Mesenchymal stem cell (in vitro differentiated cells and primary cell): Measurements from ENCODE around the gene ZDHHC18.

ENCODE experiments used
- DNase-seq: peaks from one replicate; pipeline ENCODE4 v3.0.0-alpha.2; 2013
- H2AFZ ChIP-seq: one replicate; pipeline ENCODE4 v1.6.1; 2013; ENCODE audit warnings: low read depth, mild to moderate bottlenecking, control low read depth, inconsistent platforms, low read length, moderate library complexity
- H2AK5ac ChIP-seq: 2 replicates; pipeline ENCODE4 v1.6.1; 2013; ENCODE audit warnings: low read length, moderate library complexity, mild to moderate bottlenecking, inconsistent platforms; ENCODE audit not compliant: severe bottlenecking
- H2BK120ac ChIP-seq: one replicate; pipeline ENCODE4 v1.6.1; 2013; ENCODE audit warnings: low read depth, mild to moderate bottlenecking, inconsistent platforms, low read length, moderate library complexity
- H2BK12ac ChIP-seq, 2 experiments: one replicate each; pipeline ENCODE4 v1.6.1; 2013; ENCODE audit warnings: inconsistent platforms in 2 of 2, low read length in 2 of 2, mild to moderate bottlenecking in 2 of 2, moderate library complexity in 2 of 2, control low read depth in 1 of 2
- H2BK15ac ChIP-seq: one replicate; pipeline ENCODE4 v1.6.1; 2013; ENCODE audit warnings: mild to moderate bottlenecking, low read depth, inconsistent platforms; ENCODE audit not compliant: poor library complexity, severe bottlenecking
- H2BK5ac ChIP-seq: 2 replicates; pipeline ENCODE4 v1.6.1; 2013; ENCODE audit warnings: low read depth, mild to moderate bottlenecking, low read length, control low read depth, inconsistent platforms; ENCODE audit not compliant: poor library complexity, severe bottlenecking
- H3K14ac ChIP-seq, 2 experiments: one replicate each; pipeline ENCODE4 v1.6.1; 2013; ENCODE audit warnings: inconsistent platforms in 2 of 2, low read length in 2 of 2, control low read depth in 1 of 2, mild to moderate bottlenecking in 1 of 2, moderate library complexity in 1 of 2
- H3K18ac ChIP-seq, 2 experiments: one replicate each; pipeline ENCODE4 v1.6.1; 2013; ENCODE audit warnings: inconsistent platforms in 2 of 2, low read length in 2 of 2, control low read depth in 1 of 2, low read depth in 1 of 2, mild to moderate bottlenecking in 1 of 2
- H3K23ac ChIP-seq, 2 experiments: one replicate each; pipeline ENCODE4 v1.6.1; 2013; ENCODE audit warnings: inconsistent platforms in 2 of 2, low read length in 2 of 2, mild to moderate bottlenecking in 2 of 2, moderate library complexity in 2 of 2, control low read depth in 1 of 2
- H3K27ac ChIP-seq: 2 replicates; pipeline ENCODE4 v1.5.1; 2013; ENCODE audit warnings: mild to moderate bottlenecking, moderate library complexity, low read length, control low read depth, inconsistent platforms; ENCODE audit not compliant: poor library complexity, severe bottlenecking
- H3K27me3 ChIP-seq, 2 experiments: 2 replicates each; pipeline versions ENCODE4 v1.6.1 to v1.7.0; 2013; ENCODE audit warnings: low read length in 2 of 2, mild to moderate bottlenecking in 2 of 2, moderate library complexity in 2 of 2, control low read depth in 1 of 2, inconsistent platforms in 1 of 2; ENCODE audit not compliant: control insufficient read depth in 1 of 2, insufficient read depth in 1 of 2
- H3K36me3 ChIP-seq, 2 experiments: 2 replicates each; pipeline versions ENCODE4 v1.6.1 to v1.7.0; 2013; ENCODE audit warnings: low read length in 2 of 2, control low read depth in 1 of 2, inconsistent platforms in 1 of 2, low read depth in 1 of 2, mild to moderate bottlenecking in 1 of 2; ENCODE audit not compliant: insufficient read depth in 2 of 2, control insufficient read depth in 1 of 2
- H3K4ac ChIP-seq, 2 experiments: one replicate each; pipeline ENCODE4 v1.6.1; 2013; ENCODE audit warnings: inconsistent platforms in 2 of 2, low read length in 2 of 2, mild to moderate bottlenecking in 2 of 2, moderate library complexity in 2 of 2, control low read depth in 1 of 2, low read depth in 1 of 2
- H3K4me1 ChIP-seq: 2 replicates; pipeline ENCODE4 v1.6.1; 2013; ENCODE audit warnings: low read depth, low read length, control low read depth; ENCODE audit not compliant: control insufficient read depth, insufficient read depth
- H3K4me2 ChIP-seq: 2 replicates; pipeline ENCODE4 v1.6.1; 2013; ENCODE audit warnings: low read length, mild to moderate bottlenecking, inconsistent platforms; ENCODE audit not compliant: poor library complexity, severe bottlenecking
- H3K4me3 ChIP-seq, 2 experiments: 2 replicates each; pipeline versions ENCODE4 v1.5.1 to v1.7.0; 2013; ENCODE audit warnings: low read length in 2 of 2, mild to moderate bottlenecking in 2 of 2, control low read depth in 1 of 2, low read depth in 1 of 2; ENCODE audit not compliant: insufficient read depth in 1 of 2
- H3K79me1 ChIP-seq: replicated peaks from 2 replicates; pipeline ENCODE4 v1.6.1; 2013; ENCODE audit warnings: mild to moderate bottlenecking, control low read depth, low read length, inconsistent platforms; ENCODE audit not compliant: poor library complexity, severe bottlenecking
- H3K9ac ChIP-seq: 2 replicates; pipeline ENCODE4 v1.7.0; 2013; ENCODE audit warnings: mild to moderate bottlenecking, low read length, moderate library complexity
- H3K9me3 ChIP-seq: 2 replicates; pipeline ENCODE4 v1.7.0; 2013; ENCODE audit warnings: mild to moderate bottlenecking, low read length; ENCODE audit not compliant: control insufficient read depth
- H4K8ac ChIP-seq: one replicate; pipeline ENCODE4 v1.6.1; 2013; ENCODE audit warnings: inconsistent platforms, mild to moderate bottlenecking, low read length, moderate library complexity
- H4K91ac ChIP-seq: one replicate; pipeline ENCODE4 v1.6.1; 2013; ENCODE audit warnings: mild to moderate bottlenecking, low read length, inconsistent platforms
- WGBS: methylation state at CpG from one replicate; pipeline ENCODE4 v1.1.7; 2013; ENCODE audit warnings: mixed read lengths; 5-methylcytosine and 5-hydroxymethylcytosine counted together

ZDHHC18 gene

DNA sequence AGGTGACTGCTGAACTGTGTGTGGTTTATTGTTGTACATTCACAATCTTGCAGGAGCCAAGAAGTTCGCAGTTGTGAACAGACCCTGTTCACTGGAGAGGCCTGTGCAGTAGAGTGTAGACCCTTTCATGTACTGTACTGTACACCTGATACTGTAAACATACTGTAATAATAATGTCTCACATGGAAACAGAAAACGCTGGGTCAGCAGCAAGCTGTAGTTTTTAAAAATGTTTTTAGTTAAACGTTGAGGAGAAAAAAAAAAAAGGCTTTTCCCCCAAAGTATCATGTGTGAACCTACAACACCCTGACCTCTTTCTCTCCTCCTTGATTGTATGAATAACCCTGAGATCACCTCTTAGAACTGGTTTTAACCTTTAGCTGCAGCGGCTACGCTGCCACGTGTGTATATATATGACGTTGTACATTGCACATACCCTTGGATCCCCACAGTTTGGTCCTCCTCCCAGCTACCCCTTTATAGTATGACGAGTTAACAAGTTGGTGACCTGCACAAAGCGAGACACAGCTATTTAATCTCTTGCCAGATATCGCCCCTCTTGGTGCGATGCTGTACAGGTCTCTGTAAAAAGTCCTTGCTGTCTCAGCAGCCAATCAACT lies 45.2 kb upstream of the ZDHHC18 start:
- DNase-seq: no peak
- H3K9me3 ChIP-seq: no peaks in the 10 kb centered on the region
- H4K8ac ChIP-seq: no peak overlapping the region
- H3K9ac ChIP-seq: no peak overlapping the region
- H3K36me3 ChIP-seq: peaks cover 40 to 71% of the 10 kb centered on the region in 2 experiments
- H3K4me3 ChIP-seq: no peak overlapping the region
- no peak overlapping the region for H2AK5ac ChIP-seq
- H2AFZ ChIP-seq: no peak overlapping the region
- peaks cover 26% of the 10 kb centered on the region for H3K79me1 ChIP-seq
- no peak overlapping the region for H3K27ac ChIP-seq
- H2BK15ac ChIP-seq: no peak overlapping the region
- H3K4me2 ChIP-seq: no peak overlapping the region
- no peak overlapping the region for H2BK5ac ChIP-seq
- WGBS: 93% methylated on average over 10 of the region's 11 CpGs
- no peak overlapping the region for H3K23ac ChIP-seq
- H4K91ac ChIP-seq: no peak overlapping the region
- H3K18ac ChIP-seq: no peak overlapping the region
- H3K14ac ChIP-seq: no peak overlapping the region
- H2BK120ac ChIP-seq: no peak overlapping the region
- no peak overlapping the region for H2BK12ac ChIP-seq
- no peaks in the 10 kb centered on the region for H3K27me3 ChIP-seq
- no peak overlapping the region for H3K4ac ChIP-seq
- H3K4me1 ChIP-seq: peaks cover 10% of the 10 kb centered on the region

DNA sequence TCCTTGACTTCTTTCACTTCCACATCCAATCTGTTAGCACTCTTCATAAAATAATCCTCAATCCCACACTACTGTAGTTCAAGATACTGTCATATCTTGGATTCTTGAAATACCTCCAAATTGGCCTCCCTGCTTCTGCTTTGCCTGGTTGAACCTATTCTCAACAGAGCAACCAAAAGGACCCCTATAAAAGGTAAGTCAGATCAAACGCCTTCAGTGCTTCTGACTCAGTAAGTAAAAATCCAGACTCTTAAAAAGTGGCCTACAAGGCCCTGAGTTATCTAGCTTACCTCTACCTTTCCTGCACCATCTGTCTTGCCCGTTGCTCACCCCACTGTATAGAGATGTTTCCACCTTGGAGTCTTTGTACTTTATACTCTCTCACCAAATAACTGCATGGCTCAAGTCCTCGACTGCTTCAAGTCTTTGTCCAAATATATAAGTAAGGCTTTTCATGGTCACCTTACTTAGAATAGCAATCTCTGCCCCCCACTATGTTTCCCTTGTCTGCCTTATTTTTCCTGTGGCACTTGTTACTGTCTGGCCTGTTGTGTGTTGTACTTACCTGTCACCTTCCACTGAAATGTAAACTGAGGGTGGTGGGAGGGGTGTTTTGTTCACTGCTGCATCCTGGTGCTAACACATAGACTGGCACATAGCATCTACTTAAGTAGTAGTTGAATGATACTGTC lies 43.8 kb upstream of the ZDHHC18 start:
- no peak for DNase-seq
- Histone ChIP-seq H3K79me1 (peaks cover 21% of the 10 kb centered on the region), H3K9ac (peak overlapping the region; percentile 15), H3K18ac (no peak overlapping the region), H3K4me3 (no peak overlapping the region), H2BK15ac (no peak overlapping the region), H3K4me2 (no peak overlapping the region), H3K36me3 (peaks cover 32 to 60% of the 10 kb centered on the region in 2 experiments), H3K4ac (no peak overlapping the region), H3K27ac (no peak overlapping the region), H2BK5ac (no peak overlapping the region), H2BK12ac (no peak overlapping the region), H4K91ac (no peak overlapping the region), H3K14ac (no peak overlapping the region), H3K27me3 (no peaks in the 10 kb centered on the region), H2AK5ac (no peak overlapping the region), H3K23ac (no peak overlapping the region), H2BK120ac (no peak overlapping the region), H3K4me1 (peaks cover 15% of the 10 kb centered on the region), H2AFZ (no peak overlapping the region), H4K8ac (no peak overlapping the region), H3K9me3 (no peaks in the 10 kb centered on the region)
- 91% methylated on average over 3 of the region's 3 CpGs for WGBS

DNA sequence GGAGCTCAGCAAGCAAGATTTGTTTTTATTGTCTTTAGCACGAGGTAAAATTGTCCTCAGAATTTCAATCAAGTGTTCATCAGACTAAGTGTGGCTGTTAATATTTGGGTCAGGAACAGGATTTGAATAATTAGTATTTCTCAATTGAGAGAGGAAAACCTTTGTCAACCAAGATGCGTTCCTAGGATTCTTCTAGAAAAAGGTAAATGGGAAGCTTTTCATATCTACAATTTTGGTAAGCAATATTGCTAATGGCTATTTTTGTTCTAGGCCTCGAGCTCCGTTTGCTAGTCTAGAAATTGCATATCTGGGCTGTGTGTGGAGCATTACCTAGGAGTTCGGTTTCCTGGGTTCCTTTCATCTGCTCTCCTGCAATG lies 42.9 kb upstream of the ZDHHC18 start:
- no peak overlapping the region for H3K23ac ChIP-seq
- no peak overlapping the region for H3K18ac ChIP-seq
- H3K36me3 ChIP-seq: peaks cover 23 to 52% of the 10 kb centered on the region in 2 experiments
- peaks cover 24% of the 10 kb centered on the region for H3K79me1 ChIP-seq
- no peaks in the 10 kb centered on the region for H3K27me3 ChIP-seq
- no peak overlapping the region for H2BK120ac ChIP-seq
- no peak overlapping the region for H4K8ac ChIP-seq
- no peaks in the 10 kb centered on the region for H3K9me3 ChIP-seq
- no peak overlapping the region for H2AK5ac ChIP-seq
- peak overlapping the region; percentile 34 for H3K9ac ChIP-seq
- no peak overlapping the region for H2BK15ac ChIP-seq
- peak overlapping the region; percentile 26 for H3K27ac ChIP-seq
- 96% methylated on average over 5 of the region's 5 CpGs for WGBS
- H2AFZ ChIP-seq: no peak overlapping the region
- H2BK5ac ChIP-seq: no peak overlapping the region
- H2BK12ac ChIP-seq: no peak overlapping the region
- no peak overlapping the region for H3K4me3 ChIP-seq
- H3K14ac ChIP-seq: no peak overlapping the region
- H3K4me2 ChIP-seq: no peak overlapping the region
- no peak for DNase-seq
- H3K4me1 ChIP-seq: peaks cover 20% of the 10 kb centered on the region
- no peak overlapping the region for H4K91ac ChIP-seq
- H3K4ac ChIP-seq: no peak overlapping the region

DNA sequence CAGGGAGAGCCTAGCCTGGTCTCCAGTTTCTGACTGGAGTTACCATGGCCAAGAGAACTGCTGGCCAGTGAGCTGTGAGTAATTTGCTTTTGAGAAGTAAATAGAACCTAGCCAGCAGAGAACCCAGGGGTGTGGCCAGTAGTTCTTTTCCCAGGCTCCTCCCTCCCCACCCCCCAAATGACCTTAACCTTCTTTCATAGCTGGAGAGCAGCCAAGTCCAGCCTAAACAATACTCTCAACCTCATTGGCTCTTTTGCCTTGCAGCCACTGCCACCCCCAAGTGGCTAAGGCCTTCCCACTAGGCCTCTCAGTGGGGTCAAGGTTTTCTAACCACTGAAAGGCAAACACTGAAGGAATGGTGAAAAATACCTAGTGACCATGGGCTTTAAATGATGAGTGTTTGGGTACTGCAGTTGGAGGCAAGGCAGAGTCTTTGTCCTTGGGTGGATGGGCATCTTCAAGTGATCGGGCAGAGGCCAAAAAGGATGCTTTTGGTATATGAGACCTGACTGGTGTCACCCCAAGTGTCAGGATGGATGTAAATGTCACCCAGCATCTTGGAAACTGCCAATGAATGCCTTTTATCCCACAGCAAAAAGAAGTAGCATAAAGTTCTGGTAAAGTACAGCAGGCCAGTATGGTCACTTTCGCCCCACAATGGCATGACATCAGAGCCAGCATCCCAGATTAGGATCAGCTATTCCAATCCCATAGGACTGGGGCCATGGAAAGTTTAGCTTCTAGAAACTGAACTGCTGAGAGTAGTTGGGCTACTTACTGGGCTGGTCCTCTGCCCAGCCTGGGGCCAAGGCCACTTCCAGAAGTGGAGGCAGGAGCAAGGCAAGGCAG lies 42.2 kb upstream of the ZDHHC18 start:
- H2BK15ac ChIP-seq: no peak overlapping the region
- H3K79me1 ChIP-seq: peaks cover 20% of the 10 kb centered on the region
- H3K23ac ChIP-seq: no peak overlapping the region
- H3K9me3 ChIP-seq: no peaks in the 10 kb centered on the region
- peak overlapping the region in 1 of 2 experiments; percentile 54 for H3K18ac ChIP-seq
- WGBS: 96% methylated on average over 2 of the region's 2 CpGs
- no peak overlapping the region for H4K8ac ChIP-seq
- no peak overlapping the region for H3K9ac ChIP-seq
- no peak overlapping the region for H3K4me2 ChIP-seq
- peak overlapping the region in 1 of 2 experiments; percentile 0 for H3K4ac ChIP-seq
- no peak overlapping the region for H2BK12ac ChIP-seq
- peak overlapping the region; percentile 26 for H3K27ac ChIP-seq
- no peak overlapping the region for H2BK120ac ChIP-seq
- peaks cover 22% of the 10 kb centered on the region for H3K4me1 ChIP-seq
- H2AK5ac ChIP-seq: peak overlapping the region; percentile 41
- H3K27me3 ChIP-seq: no peaks in the 10 kb centered on the region
- no peak overlapping the region for H4K91ac ChIP-seq
- peak; percentile 86 for DNase-seq
- H2AFZ ChIP-seq: no peak overlapping the region
- H2BK5ac ChIP-seq: no peak overlapping the region
- H3K36me3 ChIP-seq: peaks cover 18 to 46% of the 10 kb centered on the region in 2 experiments
- no peak overlapping the region for H3K14ac ChIP-seq
- no peak overlapping the region for H3K4me3 ChIP-seq
